Measurements from ENCODE around the gene BBLN.

Gene BBLN

GRCh38 chr9:128191406-128192046, 31.5 kb downstream of the BBLN start, which contains the start of gene CIZ1:
CIZ1 (minus strand) TSS chr9:128191572; CDS start chr9:128190857, 715 bp downstream.
- peak; percentile 78 for DNase-seq (ENCODE audit: low spot score)

GRCh38 chr9:128192601-128193371, 32.7 kb downstream of the BBLN start:
- peak; percentile 97 for DNase-seq (ENCODE audit: low spot score)

- no peak for DNase-seq (ENCODE audit: low spot score)
These were observed 33.5 kb downstream of the BBLN start for GRCh38 chr9:128193469-128194096.

- no peak for DNase-seq (ENCODE audit: low spot score)
These were observed 41.6 kb downstream of the BBLN start for GRCh38 chr9:128201441-128202369.

- DNase-seq (ENCODE audit: low spot score) = no peak
These were observed 42.6 kb downstream of the BBLN start for GRCh38 chr9:128202648-128203023.

GRCh38 chr9:128203024-128203706, 43.1 kb downstream of the BBLN start, which contains the start of gene DNM1:
DNM1 (plus strand) TSS chr9:128203379; CDS start chr9:128203471, 92 bp downstream.
- peak; percentile 81 for DNase-seq (ENCODE audit: low spot score)

- DNase-seq (ENCODE audit: low spot score) = no peak
These were observed 43.9 kb downstream of the BBLN start for GRCh38 chr9:128203707-128204551.

GRCh38 chr9:128204858-128205257, 44.8 kb downstream of the BBLN start:
- no peak for DNase-seq (ENCODE audit: low spot score)

- DNase-seq (ENCODE audit: low spot score) = no peak
These were observed 45.4 kb downstream of the BBLN start for GRCh38 chr9:128205296-128205944.

GRCh38 chr9:128206484-128206883, 46.4 kb downstream of the BBLN start:
- no peak for DNase-seq (ENCODE audit: low spot score)

GRCh38 chr9:128206916-128207910, 47.1 kb downstream of the BBLN start:
- no peak for DNase-seq (ENCODE audit: low spot score)

- DNase-seq (ENCODE audit: low spot score) = no peak
These were observed 48.3 kb downstream of the BBLN start for GRCh38 chr9:128208386-128208785.

- DNase-seq (ENCODE audit: low spot score) = no peak
These were observed 49.0 kb downstream of the BBLN start for GRCh38 chr9:128208946-128209669.

- DNase-seq (ENCODE audit: low spot score) = peak; percentile 32
These were observed 51.3 kb downstream of the BBLN start for GRCh38 chr9:128211186-128211980.

GRCh38 chr9:128211981-128212281, 51.9 kb downstream of the BBLN start:
- no peak for DNase-seq (ENCODE audit: low spot score)
